HuH-7.5 (cell line): Measurements from ENCODE around the gene YWHAQ.
"Not testable (repeated sequence)": the region's sequence is repeated elsewhere in the genome, so short reads cannot be mapped to it uniquely, and the experiment has no call there.

Experiments
- DNase-seq: peaks from one replicate; pipeline ENCODE4 v3.0.0; 2011; ENCODE audit warnings: low spot score

YWHAQ gene

DNA sequence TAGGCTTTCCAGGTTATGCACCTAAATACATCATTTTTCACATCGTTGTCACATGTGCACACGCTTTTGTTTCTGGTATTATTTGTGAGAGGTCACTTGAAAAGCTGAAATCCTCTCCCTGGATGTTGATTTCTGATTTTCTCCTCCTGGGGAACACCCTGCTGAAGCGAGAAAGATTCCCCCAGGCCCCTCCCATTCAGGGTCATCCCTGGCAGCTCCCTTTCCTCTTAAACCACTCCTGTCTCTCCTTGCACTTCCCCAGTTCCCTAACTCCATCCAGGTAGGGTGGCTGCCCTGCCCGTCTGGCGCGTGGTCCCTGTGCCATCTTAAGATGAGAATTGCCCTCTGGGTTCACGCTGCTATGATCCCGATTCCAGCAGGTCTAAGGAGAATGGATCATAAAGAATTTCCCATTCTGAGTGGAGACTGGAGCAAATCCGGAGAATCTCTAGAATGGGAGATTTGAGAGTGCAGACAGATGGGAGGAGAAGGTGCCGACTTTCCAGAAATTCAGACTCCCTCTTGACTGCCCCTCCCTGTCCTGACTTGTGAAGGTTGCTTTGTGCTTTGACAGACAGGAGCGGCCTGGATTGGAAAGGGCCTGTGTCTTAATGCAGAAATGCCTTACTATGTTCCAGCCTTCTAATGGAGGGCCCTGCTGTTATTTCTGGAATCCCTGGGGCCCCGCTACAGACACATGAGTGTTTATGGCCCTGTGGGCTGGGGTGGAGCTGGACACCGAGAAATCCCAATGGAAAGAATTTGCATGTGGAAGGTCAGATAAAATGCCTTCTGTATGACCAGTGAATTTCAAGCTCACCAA, 1.3 kb upstream of the YWHAQ start:
- DNase-seq: no peak

DNA sequence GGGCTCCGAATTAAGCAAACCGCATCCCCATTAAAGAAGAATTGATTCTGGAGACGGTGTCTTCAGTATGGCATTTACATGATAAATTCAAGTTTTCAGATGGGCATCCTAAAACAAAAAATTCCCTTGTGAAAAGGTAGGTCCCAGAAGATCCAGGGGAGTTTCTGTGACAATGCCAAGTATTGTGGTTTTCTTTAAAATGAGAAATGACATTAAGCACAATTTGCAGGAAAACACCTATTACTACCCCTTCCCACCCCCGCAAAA, 689 bp upstream of the YWHAQ start:
- DNase-seq: no peak

DNA sequence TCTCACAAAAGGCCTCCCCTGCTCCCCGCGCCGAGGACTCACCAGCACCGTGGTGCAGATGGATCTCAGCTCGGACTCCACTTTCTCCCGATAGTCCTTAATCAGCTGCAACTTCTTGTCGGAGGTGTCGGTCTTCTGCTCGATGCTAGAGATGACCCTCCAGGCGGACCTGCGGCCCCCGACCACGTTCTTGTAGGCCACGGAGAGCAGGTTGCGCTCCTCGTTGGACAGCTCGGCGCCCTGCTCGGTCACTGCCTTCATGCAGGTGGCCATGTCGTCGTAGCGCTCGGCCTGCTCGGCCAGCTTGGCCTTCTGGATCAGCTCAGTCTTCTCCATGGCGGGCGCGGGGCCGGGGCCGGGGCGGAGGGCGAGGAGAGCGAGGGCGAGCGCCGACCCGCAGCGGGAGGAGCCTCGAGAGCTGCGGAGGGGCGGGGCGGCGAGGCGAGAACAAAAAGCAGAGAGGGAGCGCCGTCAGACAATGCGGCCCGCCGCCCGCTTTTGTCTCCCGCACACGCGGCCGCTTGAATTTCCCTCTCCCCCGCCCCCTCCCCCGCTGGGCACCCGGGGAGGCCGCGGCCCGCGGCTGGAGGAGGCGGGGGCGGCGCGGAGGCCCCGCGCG, 571 bp downstream of the YWHAQ start:
- DNase-seq: peak; percentile 55

DNA sequence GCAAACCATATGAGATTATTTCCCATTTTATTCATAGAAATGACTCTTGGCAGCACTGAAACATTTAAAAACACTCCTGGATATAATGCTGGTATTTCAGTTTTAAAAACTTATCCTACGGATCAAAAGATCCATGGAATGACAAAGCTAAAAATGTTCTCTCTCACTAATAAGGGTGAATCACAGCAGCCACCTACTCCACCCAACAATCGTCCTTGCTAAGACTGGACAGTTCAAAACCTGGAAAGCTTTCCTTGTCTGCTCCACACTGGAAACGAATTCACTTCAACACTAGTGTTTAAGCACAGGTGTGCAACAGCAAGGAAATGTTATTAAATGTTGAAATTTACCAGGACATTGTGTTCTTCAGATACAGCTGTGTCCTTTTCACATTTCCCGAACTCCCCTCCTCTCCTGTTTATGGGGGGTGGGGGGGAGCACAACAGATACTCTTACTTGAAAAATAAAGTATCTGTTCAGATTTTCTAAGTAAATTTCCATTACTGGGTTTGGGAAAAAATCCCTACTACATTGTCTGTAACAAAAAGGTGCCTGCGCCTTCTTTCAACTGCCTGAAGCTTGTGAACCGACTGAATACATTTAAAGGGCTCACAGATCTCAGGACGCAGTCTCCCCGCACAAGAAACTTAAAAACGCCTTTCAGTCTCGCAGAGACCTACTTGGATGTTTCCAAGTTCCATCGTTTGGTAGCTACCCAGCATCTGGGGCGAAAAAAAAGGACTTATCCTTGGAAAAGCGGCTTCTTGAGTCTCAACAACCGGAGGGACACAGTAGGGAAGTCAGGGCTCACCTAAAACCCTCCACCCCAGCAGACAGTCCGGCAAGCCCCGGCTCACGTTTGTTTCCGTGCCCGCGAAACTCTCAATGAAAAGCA, 1.3 kb downstream of the YWHAQ start:
- no peak for DNase-seq

DNA sequence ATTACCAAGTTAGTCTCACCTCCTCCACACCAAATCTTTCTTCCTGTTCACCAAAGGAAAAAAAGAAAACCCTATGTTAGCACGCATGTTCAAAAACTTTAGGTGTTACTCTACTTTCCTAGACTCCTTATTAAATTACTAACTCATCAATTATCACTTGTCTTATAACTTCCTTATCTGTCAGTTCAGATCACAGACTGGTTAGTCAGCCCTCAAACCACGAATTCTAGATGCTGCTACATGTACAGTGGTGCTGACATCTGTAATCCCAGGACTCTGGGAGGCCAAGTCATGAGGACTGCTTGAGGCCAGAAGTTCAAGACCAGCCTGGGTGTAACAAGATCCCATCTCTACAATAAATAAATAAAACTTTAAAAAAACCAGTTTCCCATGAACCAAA, 3.5 kb downstream of the YWHAQ start:
- no peak for DNase-seq

DNA sequence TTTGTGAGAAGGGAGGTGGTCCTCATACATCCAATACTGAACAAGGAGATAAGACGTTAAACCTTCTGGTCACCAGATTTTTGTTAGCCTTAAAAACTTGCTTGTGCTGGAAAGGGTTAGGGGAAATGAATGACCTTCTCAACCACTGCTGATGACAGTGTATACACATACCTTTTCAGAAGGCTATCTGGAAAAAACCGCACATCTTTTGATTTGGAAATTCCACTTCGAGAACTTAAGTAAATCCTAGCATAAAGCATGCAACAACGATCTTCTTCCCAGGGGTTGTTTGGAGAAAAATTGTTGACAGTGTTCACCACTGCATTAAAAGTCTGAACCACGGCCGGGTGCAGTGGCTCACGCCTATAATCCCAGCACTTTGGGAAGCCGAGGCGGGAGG, 7.6 kb downstream of the YWHAQ start:
- no peak for DNase-seq

DNA sequence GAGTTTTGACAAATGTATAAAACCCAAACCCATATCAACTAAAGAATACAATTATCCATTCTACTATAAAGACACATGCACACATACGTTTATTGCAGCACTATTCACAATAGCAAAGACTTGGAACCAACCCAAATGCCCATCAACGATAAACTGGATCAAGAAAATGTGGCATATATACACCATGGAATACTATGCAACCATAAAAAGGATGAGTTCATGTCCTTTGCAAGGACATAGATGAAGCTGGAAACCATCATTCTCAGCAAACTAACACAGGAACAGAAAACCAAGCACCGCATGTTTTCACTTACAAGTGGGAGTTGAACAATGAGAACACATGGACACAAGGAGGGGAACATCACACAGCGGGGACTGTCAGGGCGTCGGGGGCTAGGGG, 9.1 kb downstream of the YWHAQ start:
- DNase-seq: not testable (repeated sequence)

DNA sequence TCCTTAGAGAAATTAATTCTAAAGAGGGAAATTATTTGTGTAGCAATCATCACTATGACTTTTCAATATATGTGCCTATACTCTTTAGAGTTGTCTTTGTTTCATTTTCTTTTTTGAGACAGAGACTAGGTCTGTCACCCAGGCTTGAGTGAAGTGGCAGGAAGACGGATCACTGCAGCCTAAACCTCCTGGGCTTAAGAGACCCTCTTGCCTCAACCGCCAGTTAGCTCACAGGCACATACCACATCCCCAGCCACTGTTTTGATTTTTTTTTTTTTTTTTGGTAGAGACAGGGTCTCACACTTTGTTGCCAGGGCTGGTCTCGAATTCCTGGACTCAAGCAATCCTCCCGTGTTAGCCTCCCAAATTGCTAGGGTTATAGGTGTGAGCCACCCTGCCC, 12.4 kb downstream of the YWHAQ start:
- DNase-seq: no peak

DNA sequence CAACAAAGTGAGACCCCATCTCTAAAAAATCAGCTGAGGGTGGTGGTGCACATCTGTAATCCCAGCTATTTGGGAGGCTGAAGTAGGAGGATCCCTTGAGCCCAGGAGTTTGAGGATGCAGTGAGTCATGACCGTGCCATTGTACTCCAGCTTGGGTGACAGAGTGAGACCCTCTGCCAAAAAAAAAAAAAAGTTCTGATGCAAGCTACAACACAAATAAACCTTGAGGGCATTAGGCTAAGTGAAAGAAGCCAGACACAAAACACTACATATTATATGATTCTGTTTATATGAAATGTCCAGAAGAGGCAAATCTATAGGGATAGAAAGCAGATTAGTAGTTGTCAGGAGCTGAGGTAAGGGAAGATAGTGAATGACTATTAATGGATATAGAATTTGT, 13.0 kb downstream of the YWHAQ start:
- DNase-seq: no peak

DNA sequence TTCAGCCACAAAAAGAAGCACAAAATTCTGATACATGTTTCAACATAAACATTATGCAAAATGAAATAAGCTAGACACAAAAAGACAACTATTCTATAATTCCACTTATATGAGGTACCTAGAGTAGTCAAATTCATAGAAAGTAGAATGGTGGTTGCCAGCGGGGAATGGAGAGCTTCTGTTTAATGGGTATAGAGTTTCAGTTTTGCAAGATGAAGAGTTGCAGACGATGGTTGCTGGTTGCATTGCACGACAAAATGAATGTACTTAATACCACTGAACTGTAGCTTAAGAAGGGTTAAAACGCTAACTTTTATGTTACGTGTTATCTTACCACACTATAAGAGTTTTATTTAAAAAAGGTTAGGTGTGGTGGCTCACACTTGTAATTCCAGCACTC, 13.5 kb downstream of the YWHAQ start:
- DNase-seq: no peak

DNA sequence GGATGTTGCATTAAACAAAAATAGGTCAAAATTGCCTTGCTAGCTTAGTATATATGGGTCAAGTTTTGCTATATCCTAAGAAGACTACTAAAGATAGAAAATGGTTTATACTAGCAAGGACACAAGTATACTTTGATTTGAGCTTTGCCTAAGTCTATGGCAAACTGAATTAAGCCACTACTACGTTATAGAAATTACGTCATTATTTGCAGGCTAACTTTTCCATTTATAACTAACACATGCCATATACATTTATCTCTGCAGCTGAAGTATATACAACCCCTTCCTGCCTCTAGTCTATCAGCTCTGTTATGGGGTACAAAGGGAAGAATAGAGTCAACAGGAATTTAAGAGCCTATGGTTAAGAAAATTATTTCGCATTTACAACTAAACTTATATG, 16.2 kb downstream of the YWHAQ start:
- DNase-seq: no peak

DNA sequence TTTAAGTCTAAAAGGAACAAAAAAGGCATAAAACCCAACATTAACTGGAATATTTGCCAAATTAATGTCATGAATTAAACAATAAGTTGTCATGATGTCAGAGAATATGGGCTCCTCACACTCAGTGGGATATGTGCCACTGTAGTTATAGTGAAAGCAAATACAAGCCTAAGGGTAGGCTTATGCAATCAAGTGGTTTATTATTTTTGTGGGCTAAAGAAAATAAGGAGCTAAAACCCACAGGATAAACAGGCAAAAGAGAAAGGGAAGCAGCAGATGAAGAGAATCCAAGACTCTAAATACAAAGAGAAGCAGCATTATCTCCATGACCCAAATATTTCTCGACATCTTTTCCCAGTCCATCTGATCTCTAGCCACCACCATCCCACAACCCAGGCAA, 17.5 kb downstream of the YWHAQ start:
- DNase-seq: no peak

DNA sequence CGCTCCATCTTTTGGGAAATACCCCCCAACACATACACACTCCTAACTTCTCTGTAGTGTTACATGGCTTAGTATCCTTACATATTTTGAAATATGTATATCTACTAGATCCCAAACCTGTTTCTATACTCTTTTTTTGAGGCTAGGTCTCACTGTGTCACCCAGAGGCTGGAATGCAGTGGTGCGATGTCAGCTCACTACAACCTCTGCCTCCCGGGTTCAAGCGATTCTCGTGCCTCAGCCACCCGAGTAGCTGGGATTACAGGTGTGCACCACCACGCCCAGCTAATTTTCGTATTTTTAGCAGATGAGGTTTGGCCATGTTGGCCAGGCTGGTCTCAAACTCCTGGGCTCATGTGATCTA, 19.3 kb downstream of the YWHAQ start:
- not testable (repeated sequence) for DNase-seq

DNA sequence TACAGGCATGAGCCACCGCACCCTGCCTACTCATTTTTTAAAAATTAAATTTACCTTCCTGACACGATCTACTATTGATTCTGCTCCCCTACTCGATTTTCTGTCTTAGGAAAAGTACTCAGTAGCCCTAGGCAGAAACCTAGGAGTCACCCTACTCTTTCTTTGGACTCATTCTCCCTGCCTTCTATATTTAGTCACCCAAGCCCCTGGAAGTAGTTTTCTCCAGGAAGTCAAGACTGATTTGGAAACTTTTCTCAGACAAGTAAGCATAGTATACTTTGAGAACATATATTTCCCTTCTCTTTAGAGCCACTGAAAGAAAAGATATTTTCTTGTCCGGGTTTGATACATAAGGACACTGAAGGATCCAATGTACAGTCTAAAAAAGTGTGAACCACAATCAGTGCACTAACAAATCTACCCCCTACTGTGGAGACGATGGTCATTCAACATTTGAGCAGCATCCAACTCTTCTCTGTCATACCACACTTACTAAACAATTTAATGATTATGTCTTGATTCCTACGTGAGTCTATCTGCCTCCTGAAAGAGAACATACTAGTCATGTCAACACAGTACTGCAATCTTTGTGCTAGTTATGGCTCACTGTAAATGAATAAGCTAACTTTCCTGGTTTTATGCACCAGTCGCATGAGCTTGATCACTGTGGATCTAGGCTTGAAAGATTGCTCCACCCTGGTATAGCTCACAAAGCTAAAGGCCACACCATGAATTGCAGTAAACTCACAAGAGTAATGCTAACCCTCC, 19.8 kb downstream of the YWHAQ start:
- no peak for DNase-seq

DNA sequence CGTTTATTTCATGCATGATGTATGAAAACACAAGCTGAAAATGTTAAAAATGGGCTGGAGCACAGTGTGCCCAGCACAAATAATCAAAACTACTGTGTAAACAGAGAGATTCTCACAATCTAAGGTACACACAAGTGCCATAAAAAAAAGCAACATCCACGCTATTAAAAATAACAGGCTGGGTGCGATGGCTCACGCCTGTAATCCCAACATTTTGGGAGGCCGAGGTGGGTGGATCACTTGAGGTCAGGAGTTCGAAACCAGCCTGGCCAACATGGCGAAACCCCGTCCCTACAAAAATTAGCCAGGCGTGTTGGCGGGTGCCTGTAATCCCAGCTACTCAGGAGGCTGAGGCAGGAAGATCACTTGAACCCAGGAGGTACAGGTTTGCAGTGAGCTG, 22.3 kb downstream of the YWHAQ start:
- not testable (repeated sequence) for DNase-seq

DNA sequence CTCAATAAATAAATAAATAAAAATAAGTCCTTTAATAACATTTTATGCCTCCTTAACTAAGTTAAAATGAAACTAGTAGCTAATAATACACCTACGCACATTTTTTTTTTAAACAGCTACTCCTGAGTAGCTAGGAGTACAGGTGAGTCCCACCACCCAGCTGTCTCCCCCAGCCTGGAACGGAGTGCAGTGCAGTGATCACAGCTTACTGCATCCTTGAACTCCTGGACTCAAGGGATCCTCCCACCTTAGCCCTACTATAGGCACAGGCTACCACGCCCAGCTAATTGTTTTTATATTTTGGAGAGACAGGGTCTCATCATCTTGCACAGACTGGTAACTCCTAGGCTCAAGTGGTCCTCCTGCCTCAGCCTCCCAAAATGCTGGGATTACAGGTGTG, 28.4 kb downstream of the YWHAQ start:
- no peak for DNase-seq

DNA sequence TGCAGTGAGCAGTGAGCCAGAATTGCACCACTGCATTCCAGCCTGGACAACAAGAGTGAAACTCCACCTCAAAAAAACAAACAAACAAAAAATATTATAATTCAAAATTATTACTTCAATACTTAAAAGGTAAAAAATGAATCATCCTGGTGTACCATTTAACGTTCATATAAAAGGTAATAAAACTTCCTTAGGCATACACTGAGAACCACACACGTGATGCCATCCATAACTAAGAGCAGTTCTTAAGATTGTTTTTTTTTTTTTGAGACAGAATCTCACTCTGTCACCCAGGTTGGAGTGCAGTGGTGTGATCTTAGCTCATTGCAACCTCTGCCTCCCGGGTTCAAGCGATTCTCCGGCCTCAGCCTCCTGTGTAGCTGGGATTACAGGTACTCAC, 29.4 kb downstream of the YWHAQ start:
- DNase-seq: no peak

DNA sequence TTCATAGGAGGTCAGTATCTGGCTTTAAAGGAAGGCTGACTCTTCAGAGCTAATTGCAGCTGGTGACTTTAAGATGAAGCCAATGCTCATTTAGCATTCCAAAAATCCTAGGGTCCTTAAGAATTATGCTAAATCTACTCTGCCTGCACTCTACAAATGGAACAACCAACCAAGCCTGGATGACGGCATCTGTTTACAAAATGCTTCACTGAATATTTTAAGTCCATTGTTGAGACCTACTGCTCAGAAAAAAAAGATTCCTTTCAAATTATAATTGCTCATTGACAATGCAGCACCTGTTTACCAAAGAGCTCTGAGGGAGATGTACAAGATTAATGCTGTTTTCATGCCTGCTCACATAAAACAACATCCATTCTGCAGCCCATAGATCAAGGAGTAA, 31.4 kb downstream of the YWHAQ start:
- no peak for DNase-seq

DNA sequence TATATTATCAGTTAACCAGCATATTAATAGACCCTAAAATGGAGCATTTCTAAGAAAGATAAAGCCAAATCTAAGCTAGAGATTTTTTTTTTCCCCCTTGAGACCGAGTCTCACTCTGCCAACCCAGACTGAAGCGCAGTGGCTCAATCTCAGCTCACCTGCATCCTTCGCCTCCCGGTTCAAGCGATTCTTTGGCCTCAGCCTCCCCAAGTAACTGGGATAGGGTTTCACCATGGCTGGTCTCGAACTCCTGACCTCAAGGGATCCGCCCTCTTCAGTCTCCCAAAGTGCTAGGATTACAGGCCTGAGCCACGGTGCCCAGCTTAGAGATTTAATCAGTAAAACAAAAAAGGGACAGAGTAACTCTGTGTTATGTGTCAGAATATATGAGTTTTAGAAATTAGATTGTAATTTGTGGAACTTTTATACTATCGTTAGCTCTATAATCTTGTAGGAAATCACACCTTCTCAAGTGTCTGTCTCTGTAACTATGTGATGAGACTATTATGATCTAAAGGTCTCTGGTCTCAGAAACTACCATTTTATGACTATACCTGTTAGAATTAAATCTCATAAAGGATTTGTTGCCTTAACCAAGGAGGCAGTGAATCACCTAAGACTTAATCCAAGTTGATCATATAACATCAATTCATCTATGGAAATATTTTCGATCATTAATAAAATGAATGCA, 34.0 kb downstream of the YWHAQ start:
- no peak for DNase-seq

DNA sequence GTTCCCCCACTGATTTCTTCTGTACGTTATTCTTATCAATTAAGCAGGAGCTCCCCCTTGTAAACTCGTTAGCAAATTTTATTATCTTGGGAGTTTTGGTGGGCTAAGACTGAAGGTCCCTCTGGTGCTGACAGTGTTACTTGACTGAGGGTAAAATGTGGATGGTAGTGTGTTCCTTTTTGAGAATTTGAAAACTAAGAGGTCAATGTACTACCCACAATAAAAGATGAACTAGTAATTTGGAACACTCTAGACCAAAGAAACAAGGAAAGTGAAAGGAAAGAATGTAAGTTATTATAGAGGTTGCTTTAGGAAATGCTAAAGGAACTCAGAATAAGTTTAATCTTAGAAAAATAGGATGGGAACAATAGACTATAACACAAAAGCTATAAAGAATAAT, 35.1 kb downstream of the YWHAQ start:
- no peak for DNase-seq

DNA sequence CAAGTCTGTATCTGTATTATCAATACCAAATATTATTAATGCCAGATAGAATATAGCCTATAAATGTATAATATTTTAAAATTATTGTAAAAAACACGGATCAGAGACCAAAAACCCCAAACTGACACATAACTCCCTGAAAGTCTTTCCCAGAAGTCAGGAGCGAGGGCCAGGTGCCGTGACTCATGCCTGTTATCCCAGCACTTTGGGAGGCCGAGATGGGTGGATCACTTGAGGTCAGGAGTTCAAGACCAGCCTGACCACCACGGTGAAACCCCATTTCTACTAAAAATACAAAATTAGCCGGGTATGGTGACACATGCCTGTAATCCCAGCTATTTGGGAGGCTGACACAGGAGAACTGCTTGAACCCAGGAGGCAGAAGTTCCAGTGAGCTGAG, 35.5 kb downstream of the YWHAQ start:
- not testable (repeated sequence) for DNase-seq
